ENCODE results near the gene FAM20A.
A peak's percentile ranks its signal among the peaks of the same experiment; 100 is the strongest.

The FAM20A gene

GRCh38 chr17:68600931-68601564, at the start of gene FAM20A:
Gene FAM20A (minus strand): TSS chr17:68601367. CDS start chr17:68600666, 701 bp downstream.
- peak; percentile 52 for DNase-seq (ENCODE audit: low spot score)

- DNase-seq (ENCODE audit: low spot score), result no peak
These were observed 48.2 kb upstream of the FAM20A start for GRCh38 chr17:68649324-68649723.

GRCh38 chr17:68646626-68647526, 45.7 kb upstream of the FAM20A start:
- DNase-seq (ENCODE audit: low spot score), result no peak

- DNase-seq (ENCODE audit: low spot score), result no peak
These were observed 40.9 kb upstream of the FAM20A start for GRCh38 chr17:68642118-68642412.

GRCh38 chr17:68641276-68642117, 40.3 kb upstream of the FAM20A start:
- DNase-seq (ENCODE audit: low spot score), result no peak

GRCh38 chr17:68640242-68640989, 39.2 kb upstream of the FAM20A start:
- no peak for DNase-seq (ENCODE audit: low spot score)

GRCh38 chr17:68634345-68634876, 33.2 kb upstream of the FAM20A start:
- DNase-seq (ENCODE audit: low spot score), result no peak

- DNase-seq (ENCODE audit: low spot score), result no peak
These were observed 27.4 kb upstream of the FAM20A start for GRCh38 chr17:68628576-68628957.

GRCh38 chr17:68627956-68628575, 26.9 kb upstream of the FAM20A start:
- DNase-seq (ENCODE audit: low spot score), result no peak

GRCh38 chr17:68624381-68624780, 23.2 kb upstream of the FAM20A start:
- no peak for DNase-seq (ENCODE audit: low spot score)

GRCh38 chr17:68623811-68624210, 22.6 kb upstream of the FAM20A start:
- DNase-seq (ENCODE audit: low spot score), result no peak

GRCh38 chr17:68622423-68622822, 21.3 kb upstream of the FAM20A start:
- no peak for DNase-seq (ENCODE audit: low spot score)

GRCh38 chr17:68621065-68621464, 19.9 kb upstream of the FAM20A start:
- DNase-seq (ENCODE audit: low spot score), result no peak

GRCh38 chr17:68616334-68616733, 15.2 kb upstream of the FAM20A start:
- no peak for DNase-seq (ENCODE audit: low spot score)

GRCh38 chr17:68614718-68615117, 13.6 kb upstream of the FAM20A start:
- no peak for DNase-seq (ENCODE audit: low spot score)

GRCh38 chr17:68613739-68614298, 12.7 kb upstream of the FAM20A start:
- DNase-seq (ENCODE audit: low spot score), result peak; percentile 55

GRCh38 chr17:68612923-68613292, 11.7 kb upstream of the FAM20A start:
- no peak for DNase-seq (ENCODE audit: low spot score)

- no peak for DNase-seq (ENCODE audit: low spot score)
These were observed 11.2 kb upstream of the FAM20A start for GRCh38 chr17:68612209-68612922.

- DNase-seq (ENCODE audit: low spot score), result no peak
These were observed 10.4 kb upstream of the FAM20A start for GRCh38 chr17:68611353-68612208.
